Breast epithelium (tissue), 3 donors: ENCODE measurements around the gene FASN.

Experiments used
- CTCF ChIP-seq, 3 donors: fragments of 450-650 bp; IDR thresholded peaks; one replicate each; pipeline ENCODE4 v1.5.1; 2016 to 2017; ENCODE audit warnings: antibody characterized with exemption in 3 of 3, mild to moderate bottlenecking in 3 of 3, moderate library complexity in 3 of 3
- POLR2A ChIP-seq: fragments of 450-650 bp; IDR thresholded peaks from one replicate; pipeline ENCODE4 v1.6.1; 2016; ENCODE audit warnings: antibody characterized with exemption, mild to moderate bottlenecking, moderate library complexity

DNA sequence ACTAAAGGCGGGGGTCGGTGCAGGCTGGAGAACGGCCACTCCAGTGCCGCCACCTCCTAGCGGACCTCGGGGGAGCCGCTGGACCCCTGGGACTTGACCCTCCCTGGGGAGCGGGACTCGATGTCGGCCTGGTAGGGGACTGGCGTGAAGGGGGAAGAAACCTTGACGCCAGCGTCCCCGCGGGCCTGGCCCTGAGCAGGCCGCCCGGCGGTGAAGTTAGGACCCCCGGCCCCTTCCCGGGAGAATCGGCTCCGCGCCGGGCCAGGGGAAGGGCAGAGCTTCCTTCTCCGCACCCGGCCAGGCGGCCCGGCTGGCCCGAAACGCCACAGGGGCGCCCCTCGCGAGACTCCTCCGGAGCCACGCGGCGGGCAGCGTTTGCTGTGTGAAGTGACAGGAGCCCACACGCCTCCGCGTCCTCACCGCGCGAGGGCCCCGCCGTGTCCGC lies 32.8 kb downstream of the FASN start:
- TF ChIP-seq CTCF (IDR thresholded peaks at IDR 0.05): no peak
- TF ChIP-seq POLR2A: no peak
